ENCODE measurements around the gene RRP9.
A peak's percentile ranks its signal among the peaks of the same experiment; 100 is the strongest.

GRCh38 chr3:51982838-51983577, 41.3 kb upstream of the RRP9 start, which contains the start of gene ACY1:
- peak; percentile 69 for TF ChIP-seq POLR2A (IDR thresholded peaks at IDR 0.05; ENCODE audit: low read length)
- TF ChIP-seq GATA1 (IDR thresholded peaks at IDR 0.05; ENCODE audit: low read depth, low read length): no peak

Measured in erythroblast (primary cell).